Activated CD4-positive, alpha-beta T cell treated with anti-CD3 and anti-CD28 coated beads, Interleukin-2, amount 10 ng/mL, durations not matched to agents 24 days and 14 days (primary cell): ENCODE measurements around the gene ABCF1. TPM values are rescaled to one million over a fixed set of nuclear protein-coding genes. Genes with fewer than 3 reads are reported as not detected.
"Not testable (repeated sequence)": the region's sequence is repeated elsewhere in the genome, so short reads cannot be mapped to it uniquely, and the experiment has no call there.

Source experiments
- DNase-seq: peaks from one replicate; pipeline ENCODE4 v3.0.0; 2022
- H3K27ac Mint-ChIP-seq: one replicate; pipeline ENCODE4 v1.8.0; 2022; ENCODE audit warnings: mild to moderate bottlenecking, mixed read lengths
- H3K27me3 Mint-ChIP-seq: one replicate; pipeline ENCODE4 v1.8.0; 2022; ENCODE audit warnings: mixed read lengths
- H3K36me3 Mint-ChIP-seq: one replicate; pipeline ENCODE4 v1.8.0; 2022; ENCODE audit warnings: low read depth, mild to moderate bottlenecking, mixed read lengths
- H3K4me1 Mint-ChIP-seq: one replicate; pipeline ENCODE4 v1.8.0; 2021; ENCODE audit warnings: mixed read lengths
- H3K4me3 Mint-ChIP-seq: one replicate; pipeline ENCODE4 v1.8.0; 2022; ENCODE audit warnings: mild to moderate bottlenecking, moderate library complexity, mixed read lengths
- H3K9me3 Mint-ChIP-seq: one replicate; pipeline ENCODE4 v1.8.0; 2021; ENCODE audit warnings: mixed read lengths
- intact Hi-C: fragments of 100-400 bp; cut with micrococcal nuclease; formaldehyde crosslinking; loops from one replicate; pipeline ENCODE4 v1.15.1; 2023
- total RNA-seq: library from RNA; stranded (reverse); gene quantifications from 2 replicates; pipeline ENCODE4 v1.2.3, GENCODE V29; 2022

The ABCF1 gene
- total RNA-seq = 123 and 125 TPM in 2 replicates

- H3K4me3 Mint-ChIP-seq = peak within 1 kb of the TSS; percentile 92
- H3K4me1 Mint-ChIP-seq = peaks cover 59% of the 10 kb centered on the region
- H3K27me3 Mint-ChIP-seq = no peaks in the 10 kb centered on the region
- H3K9me3 Mint-ChIP-seq = no peaks in the 10 kb centered on the region
- peak; percentile 100 for DNase-seq
- peak within 1 kb of the TSS; percentile 99 for H3K27ac Mint-ChIP-seq
- peaks cover 28% of the 10 kb centered on the region for H3K36me3 Mint-ChIP-seq
- intact Hi-C loops = loop anchor here (1.0 to 2.0 kb wide), 4 partner anchors 14 to 146 kb away; partner anchors contain the start of genes C6orf136, MDC1 and PRR3
These were observed at the start of gene ABCF1 for GRCh38 chr6:30571075-30571761. Gene ABCF1 (plus strand): TSS chr6:30571442. CDS start chr6:30571488, 46 bp downstream.

- Mint-ChIP-seq H3K9me3 (peaks cover 37% of the 10 kb centered on the region), H3K4me1 (peaks cover 49% of the 10 kb centered on the region), H3K36me3 (peaks cover 34% of the 10 kb centered on the region), H3K27ac (peak overlapping the region; percentile 18)
- intact Hi-C loops, DNase-seq, H3K4me3 Mint-ChIP-seq, H3K27me3 Mint-ChIP-seq: not testable (repeated sequence)
These were observed 49.3 kb upstream of the ABCF1 start for GRCh38 chr6:30521952-30522351.

- intact Hi-C loops = loop anchor here (5.0 kb wide), 1 partner anchor 286 kb away; no protein-coding TSS in a partner anchor
- not testable (repeated sequence) for H3K4me3 Mint-ChIP-seq, DNase-seq, H3K27me3 Mint-ChIP-seq
- H3K36me3 Mint-ChIP-seq = peaks cover 21% of the 10 kb centered on the region
- H3K9me3 Mint-ChIP-seq = peaks cover 32% of the 10 kb centered on the region
- H3K27ac Mint-ChIP-seq = peak overlapping the region; percentile 39
- peaks cover 65% of the 10 kb centered on the region for H3K4me1 Mint-ChIP-seq
These were observed 44.8 kb upstream of the ABCF1 start for GRCh38 chr6:30526444-30526843.

- intact Hi-C loops = loop anchor here (1.0 to 5.0 kb wide), 3 partner anchors 21 to 283 kb away; no protein-coding TSS in a partner anchor
- Mint-ChIP-seq H3K27ac (peak overlapping the region; percentile 94), H3K9me3 (peaks cover 12% of the 10 kb centered on the region), H3K4me3 (peak overlapping the region; percentile 52), H3K4me1 (peaks cover 61% of the 10 kb centered on the region)
- H3K36me3 Mint-ChIP-seq, H3K27me3 Mint-ChIP-seq: not testable (repeated sequence)
- peak; percentile 81 for DNase-seq
These were observed 41.8 kb upstream of the ABCF1 start for GRCh38 chr6:30529349-30529875.

GRCh38 chr6:30530014-30530413 lies 41.2 kb upstream of the ABCF1 start:
- Mint-ChIP-seq H3K9me3 (peaks cover 8% of the 10 kb centered on the region), H3K4me1 (peaks cover 60% of the 10 kb centered on the region), H3K4me3 (peak overlapping the region; percentile 52), H3K27ac (peak overlapping the region; percentile 94), H3K27me3 (no peaks in the 10 kb centered on the region), H3K36me3 (peaks cover 8% of the 10 kb centered on the region)
- intact Hi-C loops = no loop called here
- no peak for DNase-seq

GRCh38 chr6:30533460-30534294 lies 37.6 kb upstream of the ABCF1 start:
- Mint-ChIP-seq H3K9me3 (peaks cover 3% of the 10 kb centered on the region), H3K36me3 (peaks cover 3% of the 10 kb centered on the region), H3K4me3 (peak overlapping the region; percentile 29), H3K4me1 (peaks cover 44% of the 10 kb centered on the region), H3K27me3 (no peaks in the 10 kb centered on the region), H3K27ac (no peak overlapping the region)
- intact Hi-C loops = loop anchor here (2.0 kb wide), 1 partner anchor 51 kb away; no protein-coding TSS in a partner anchor
- DNase-seq = peak; percentile 70

GRCh38 chr6:30537931-30538330 lies 33.3 kb upstream of the ABCF1 start:
- Mint-ChIP-seq H3K36me3 (no peaks in the 10 kb centered on the region), H3K4me3 (no peak overlapping the region), H3K27me3 (no peaks in the 10 kb centered on the region), H3K4me1 (peaks cover 28% of the 10 kb centered on the region), H3K9me3 (no peaks in the 10 kb centered on the region), H3K27ac (no peak overlapping the region)
- intact Hi-C loops = no loop called here
- no peak for DNase-seq

GRCh38 chr6:30541515-30542403 lies 29.5 kb upstream of the ABCF1 start:
- intact Hi-C loops = loop anchor here (5.0 kb wide), 2 partner anchors 56 to 546 kb away; no protein-coding TSS in a partner anchor
- peak; percentile 94 for DNase-seq
- peaks cover 17% of the 10 kb centered on the region for H3K36me3 Mint-ChIP-seq
- peak overlapping the region; percentile 31 for H3K27ac Mint-ChIP-seq
- no peaks in the 10 kb centered on the region for H3K27me3 Mint-ChIP-seq
- H3K4me3 Mint-ChIP-seq = peak overlapping the region; percentile 79
- no peaks in the 10 kb centered on the region for H3K9me3 Mint-ChIP-seq
- H3K4me1 Mint-ChIP-seq = peaks cover 34% of the 10 kb centered on the region

- peak; percentile 75 for DNase-seq
- intact Hi-C loops = loop anchor here (5.0 kb wide), 2 partner anchors 55 to 545 kb away; no protein-coding TSS in a partner anchor
- Mint-ChIP-seq H3K4me3 (peak overlapping the region; percentile 79), H3K36me3 (peaks cover 17% of the 10 kb centered on the region), H3K27ac (peak overlapping the region; percentile 31), H3K9me3 (no peaks in the 10 kb centered on the region), H3K27me3 (no peaks in the 10 kb centered on the region), H3K4me1 (peaks cover 34% of the 10 kb centered on the region)
These were observed 28.9 kb upstream of the ABCF1 start for GRCh38 chr6:30542404-30542725.

GRCh38 chr6:30542915-30543314 lies 28.3 kb upstream of the ABCF1 start:
- Mint-ChIP-seq H3K27me3 (no peaks in the 10 kb centered on the region), H3K9me3 (no peaks in the 10 kb centered on the region), H3K27ac (peak overlapping the region; percentile 9), H3K4me3 (peak overlapping the region; percentile 79), H3K36me3 (peaks cover 17% of the 10 kb centered on the region), H3K4me1 (peaks cover 32% of the 10 kb centered on the region)
- intact Hi-C loops = loop anchor here (5.0 kb wide), 2 partner anchors 54 to 544 kb away; no protein-coding TSS in a partner anchor
- DNase-seq = no peak

- Mint-ChIP-seq H3K36me3 (peaks cover 24% of the 10 kb centered on the region), H3K9me3 (no peaks in the 10 kb centered on the region), H3K27ac (no peak overlapping the region), H3K4me1 (peaks cover 29% of the 10 kb centered on the region), H3K4me3 (no peak overlapping the region), H3K27me3 (no peaks in the 10 kb centered on the region)
- intact Hi-C loops = loop anchor here (1.0 to 5.0 kb wide), 3 partner anchors 53 to 543 kb away; no protein-coding TSS in a partner anchor
- DNase-seq = no peak
These were observed 27.4 kb upstream of the ABCF1 start for GRCh38 chr6:30543821-30544220.

GRCh38 chr6:30544666-30545272 lies 26.5 kb upstream of the ABCF1 start:
- DNase-seq = peak; percentile 75
- H3K4me3 Mint-ChIP-seq = peak overlapping the region; percentile 43
- H3K27me3 Mint-ChIP-seq = no peaks in the 10 kb centered on the region
- H3K9me3 Mint-ChIP-seq = no peaks in the 10 kb centered on the region
- H3K4me1 Mint-ChIP-seq = peaks cover 29% of the 10 kb centered on the region
- H3K36me3 Mint-ChIP-seq = peaks cover 32% of the 10 kb centered on the region
- H3K27ac Mint-ChIP-seq = no peak overlapping the region
- intact Hi-C loops = loop anchor here (1.0 to 5.0 kb wide), 3 partner anchors 53 to 543 kb away; no protein-coding TSS in a partner anchor
